GM18517 (cell line): Measurements from ENCODE around the gene OTUD3.
"Not testable (repeated sequence)": the region's sequence is repeated elsewhere in the genome, so short reads cannot be mapped to it uniquely, and the experiment has no call there.

Experiments used
- ATAC-seq: cut with Tn5 transposase; IDR thresholded peaks from one replicate; pipeline ENCODE4 v1.9.1; 2021; ENCODE audit warnings: mild to moderate bottlenecking, moderate library complexity; ENCODE audit not compliant: unreplicated experiment

The OTUD3 gene

GRCh38 chr1:19882111-19883071, at the start of gene OTUD3:
OTUD3 (plus strand) TSS chr1:19882395; CDS start chr1:19882514, 119 bp downstream.
- peak; percentile 84 for ATAC-seq

DNA sequence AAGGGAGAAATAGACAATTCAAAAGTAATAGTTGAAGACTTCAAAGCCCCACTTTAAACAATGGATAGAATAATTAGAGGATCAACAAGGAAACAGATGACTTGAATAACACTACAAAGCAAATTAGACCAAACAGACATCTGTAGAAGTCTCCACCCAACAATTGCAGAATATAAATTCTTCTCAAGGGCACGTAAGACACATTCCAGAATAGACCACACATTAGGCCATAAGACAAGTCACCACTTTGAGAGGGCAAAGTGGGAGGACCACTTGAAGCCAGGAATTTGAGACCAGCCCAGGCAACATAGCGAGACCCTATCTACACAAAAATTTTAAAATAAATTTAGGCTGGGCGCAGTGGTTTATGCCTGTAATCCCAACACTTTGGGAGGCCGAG, 46.6 kb upstream of the OTUD3 start:
- ATAC-seq = no peak

- no peak for ATAC-seq
Measured at GRCh38 chr1:19837866-19838265, 44.3 kb upstream of the OTUD3 start.

- ATAC-seq = no peak
Measured at GRCh38 chr1:19840228-19840627, 42.0 kb upstream of the OTUD3 start.

DNA sequence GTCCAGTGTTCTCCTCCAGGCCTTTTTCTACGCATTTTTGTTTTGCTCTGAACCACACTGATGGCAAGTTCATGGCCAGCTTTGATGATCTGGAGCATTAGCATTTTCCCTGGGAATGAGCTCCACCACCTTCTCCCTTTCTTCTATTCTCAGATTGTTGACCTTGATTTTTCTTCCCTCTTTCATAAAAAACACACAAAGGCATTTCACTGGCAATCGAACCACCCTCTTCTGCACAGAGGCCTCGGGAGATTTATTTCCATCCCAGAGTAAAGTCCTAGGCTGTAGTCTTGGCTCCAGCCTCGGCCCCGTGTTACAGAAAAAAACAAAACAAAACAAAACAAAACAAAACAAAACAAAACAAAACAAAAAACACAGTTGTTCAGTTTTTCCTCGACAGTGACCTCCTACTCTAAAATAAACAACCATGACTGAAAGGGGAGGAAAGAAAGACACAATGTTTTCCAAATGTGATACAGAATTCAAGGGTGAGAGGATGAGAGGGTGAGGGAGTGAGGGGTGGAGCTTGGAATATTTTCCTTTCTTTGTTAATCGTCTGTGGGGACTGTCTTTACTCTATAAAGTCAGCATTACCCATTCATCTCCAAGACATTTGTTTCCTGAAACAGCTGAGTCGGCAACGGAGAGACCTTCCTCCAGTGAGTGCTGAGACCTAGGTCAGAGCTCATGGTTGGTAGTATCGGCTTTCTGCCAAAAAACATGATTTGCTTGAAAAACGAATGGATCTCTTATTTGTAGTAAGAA, 37.3 kb upstream of the OTUD3 start:
- no peak for ATAC-seq

DNA sequence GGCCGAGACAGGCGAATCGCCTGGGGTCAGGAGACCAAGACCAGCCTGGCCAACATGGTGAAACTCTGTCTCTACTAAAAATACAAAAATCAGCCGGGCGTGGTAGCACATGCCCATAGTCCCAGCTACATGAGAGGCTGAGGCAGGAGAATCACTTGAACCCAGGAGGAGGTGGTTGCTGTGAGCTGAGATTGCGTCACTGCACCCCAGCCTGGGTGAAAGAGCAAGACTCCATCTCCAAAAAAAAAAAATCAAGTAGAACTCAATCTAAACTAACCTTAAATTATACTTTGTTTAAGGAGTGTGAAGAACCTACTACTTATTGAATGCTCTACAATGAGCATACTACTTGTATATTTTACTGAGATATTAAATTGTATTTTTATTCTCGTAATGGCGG, 36.6 kb upstream of the OTUD3 start:
- ATAC-seq = no peak

DNA sequence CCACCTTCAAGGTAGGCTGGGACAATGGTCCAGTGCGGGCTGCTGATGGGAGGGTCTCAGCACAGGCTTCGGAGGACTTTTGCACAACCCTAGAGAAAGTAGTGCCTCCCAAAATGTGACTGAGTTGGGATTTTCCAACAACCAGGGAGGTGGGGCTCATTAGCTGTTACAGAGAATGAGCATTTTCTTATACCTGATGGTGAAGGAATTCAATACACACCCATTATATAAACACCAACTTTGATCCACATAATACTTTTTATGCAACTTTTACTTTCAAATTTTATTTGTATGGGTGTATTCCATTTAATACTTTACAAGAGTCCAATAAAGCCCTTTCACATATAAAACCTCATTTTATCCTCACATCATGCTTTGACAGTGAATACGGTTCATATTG, 35.9 kb upstream of the OTUD3 start:
- ATAC-seq = no peak

DNA sequence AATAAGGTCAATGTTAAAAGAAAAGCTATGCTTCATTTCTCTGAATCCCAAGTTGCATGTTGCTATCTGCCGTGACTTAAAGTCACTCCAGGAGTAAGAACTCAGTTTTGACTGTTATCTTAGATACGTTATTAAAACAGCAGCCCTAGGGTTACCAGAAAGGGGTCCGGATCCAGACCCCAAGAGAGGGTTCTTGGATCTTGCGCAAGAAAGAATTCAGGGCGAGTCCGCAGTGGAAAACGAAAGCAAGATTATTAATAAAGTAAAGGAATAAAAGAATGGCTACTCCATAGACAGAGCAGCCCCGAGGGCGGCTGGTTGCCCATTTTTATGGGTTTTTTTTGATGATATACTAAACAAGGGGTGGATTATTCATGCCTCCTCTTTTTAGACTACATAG, 34.9 kb upstream of the OTUD3 start:
- not testable (repeated sequence) for ATAC-seq

DNA sequence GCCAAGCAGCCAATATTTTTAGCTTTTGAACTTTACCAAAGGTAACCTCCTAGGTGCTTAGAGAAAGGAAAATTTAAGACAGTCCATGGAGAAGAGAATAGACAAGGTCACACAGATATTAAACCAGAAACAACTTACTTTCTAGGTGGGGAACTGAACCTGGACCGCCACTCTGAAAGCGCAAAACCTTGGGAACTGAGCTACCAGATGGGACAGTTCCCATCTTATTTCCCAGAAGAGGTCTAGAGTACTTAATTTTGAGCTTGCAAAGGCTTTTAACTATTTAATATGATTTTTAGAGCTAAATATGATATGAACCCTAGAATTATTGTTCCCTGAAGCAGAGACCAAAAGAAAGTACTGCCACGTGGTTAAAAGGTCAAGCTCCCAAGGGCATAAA, 32.9 kb upstream of the OTUD3 start:
- not testable (repeated sequence) for ATAC-seq

GRCh38 chr1:19850214-19850613, 32.0 kb upstream of the OTUD3 start:
- no peak for ATAC-seq

- no peak for ATAC-seq
Measured at GRCh38 chr1:19852036-19852435, 30.2 kb upstream of the OTUD3 start.

GRCh38 chr1:19854866-19855265, 27.3 kb upstream of the OTUD3 start:
- no peak for ATAC-seq

DNA sequence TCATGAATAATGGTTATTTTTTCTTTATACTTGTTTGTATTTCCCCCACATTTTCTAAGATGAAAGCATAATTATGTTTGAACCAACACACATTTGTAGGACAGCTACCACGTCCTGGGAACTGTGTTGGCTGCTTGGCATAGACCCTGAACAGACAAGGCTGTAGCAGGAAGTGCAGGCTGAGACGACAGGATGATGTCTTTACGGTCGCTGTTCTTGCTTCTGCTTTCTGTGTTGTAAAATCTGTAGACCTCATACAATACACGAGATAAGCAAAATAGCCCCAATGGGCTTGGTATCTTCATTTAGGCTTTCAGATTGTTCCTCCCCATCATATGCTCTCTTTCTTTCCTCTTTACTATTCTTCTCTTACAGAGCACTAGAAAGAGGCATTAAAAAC, 23.3 kb upstream of the OTUD3 start:
- ATAC-seq = no peak

DNA sequence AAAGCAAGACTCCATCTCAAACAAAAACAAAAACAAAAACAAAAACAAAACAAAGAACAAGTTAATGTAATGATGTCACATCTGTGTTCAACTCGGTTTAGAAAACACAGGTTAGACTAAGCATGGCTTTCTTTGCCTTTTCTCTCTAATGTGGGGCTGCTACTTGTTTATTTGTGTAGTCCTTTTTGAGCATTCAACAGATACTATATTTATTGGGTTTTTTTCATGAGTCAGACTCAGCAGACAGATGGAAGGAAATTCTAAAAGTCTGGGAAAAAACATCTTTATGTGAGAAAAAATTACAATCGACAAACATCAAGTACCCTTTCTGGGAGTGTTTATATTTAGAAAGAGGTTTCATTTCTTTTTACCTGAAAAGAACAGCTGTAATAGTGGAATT, 22.3 kb upstream of the OTUD3 start:
- ATAC-seq = no peak

DNA sequence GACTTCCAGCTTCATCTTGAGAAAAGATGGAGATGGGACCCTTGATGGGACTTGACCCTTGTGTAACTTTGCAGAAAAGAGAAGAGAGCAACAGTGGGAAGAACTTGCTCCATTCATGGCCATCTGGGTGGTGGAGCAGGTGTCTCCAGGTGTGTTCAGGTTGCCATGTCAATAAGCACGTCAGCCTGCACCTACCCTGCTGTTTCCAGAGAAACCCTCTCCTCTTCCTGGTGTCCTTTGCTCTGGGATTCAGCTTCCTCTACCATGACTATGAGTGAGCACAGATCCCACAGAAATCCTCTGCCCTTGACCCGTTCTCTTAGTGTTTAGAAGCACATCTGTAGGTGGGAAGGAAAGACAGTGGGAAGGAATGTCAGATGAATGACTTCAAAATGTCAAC, 21.8 kb upstream of the OTUD3 start:
- no peak for ATAC-seq

GRCh38 chr1:19861034-19861433, 21.2 kb upstream of the OTUD3 start:
- ATAC-seq = no peak

GRCh38 chr1:19861842-19862530, 20.2 kb upstream of the OTUD3 start:
- no peak for ATAC-seq

DNA sequence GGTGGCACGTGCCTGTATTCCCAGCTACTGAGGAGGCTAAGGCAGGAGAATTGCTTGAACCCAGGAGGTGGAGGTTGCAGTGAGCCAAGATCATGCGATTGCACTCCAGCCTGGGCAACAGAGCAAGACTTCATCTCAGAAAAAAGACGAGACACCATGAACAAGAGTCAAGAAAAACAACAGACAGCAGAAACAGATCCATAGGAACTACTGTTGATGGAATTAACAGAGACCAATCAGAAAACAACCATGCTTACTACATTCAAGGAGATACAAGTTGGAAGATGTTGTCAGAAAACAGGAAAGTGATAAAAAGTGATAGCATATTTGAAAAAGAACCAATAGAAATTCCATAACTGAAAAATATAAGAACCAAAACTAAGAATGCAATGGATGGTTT, 19.3 kb upstream of the OTUD3 start:
- no peak for ATAC-seq

DNA sequence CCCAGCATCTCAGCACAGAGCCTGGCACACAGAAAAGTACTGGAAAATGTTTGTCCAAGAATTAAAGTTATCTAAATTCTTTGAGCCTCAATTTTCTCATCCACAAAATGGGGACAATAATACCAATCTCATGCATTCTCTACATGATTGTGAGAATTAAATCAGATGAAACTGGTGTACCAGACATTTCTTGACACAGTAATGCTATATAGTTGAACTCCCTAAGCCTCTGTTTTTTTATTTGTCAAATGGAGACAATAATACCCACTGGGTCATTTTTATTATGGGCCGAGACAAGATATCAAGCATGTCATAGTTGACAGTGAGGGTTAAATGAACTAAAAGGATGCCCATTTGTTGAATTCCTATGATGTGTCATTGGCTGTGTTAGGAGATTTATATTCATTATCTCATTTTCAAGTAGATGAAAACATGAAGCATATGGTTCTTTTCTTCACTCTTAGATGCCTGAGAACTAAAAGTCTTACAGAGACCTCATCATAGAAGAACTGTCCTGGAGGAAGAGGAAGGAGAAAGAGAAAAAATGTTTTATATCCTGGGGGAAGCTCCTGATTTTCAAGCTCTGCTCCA, 17.5 kb upstream of the OTUD3 start:
- no peak for ATAC-seq

DNA sequence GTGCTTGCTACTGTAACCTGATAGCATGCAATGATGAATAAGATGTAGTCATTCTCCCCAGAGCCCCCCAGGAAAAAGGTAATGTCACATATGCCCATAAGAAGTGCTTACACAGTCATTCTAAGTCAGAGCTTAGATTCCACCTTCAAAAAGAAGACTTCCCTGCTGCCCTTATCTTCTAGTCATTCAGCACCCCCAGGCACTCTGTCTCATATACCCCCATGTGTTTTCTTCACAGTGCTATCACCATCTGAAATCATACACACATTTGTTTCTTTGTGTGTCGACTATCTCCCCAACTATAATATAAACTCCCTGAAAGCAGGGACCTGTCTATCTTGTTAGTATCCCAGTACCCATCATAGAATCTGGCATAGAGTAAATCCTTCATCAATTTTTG, 16.2 kb upstream of the OTUD3 start:
- ATAC-seq = no peak

DNA sequence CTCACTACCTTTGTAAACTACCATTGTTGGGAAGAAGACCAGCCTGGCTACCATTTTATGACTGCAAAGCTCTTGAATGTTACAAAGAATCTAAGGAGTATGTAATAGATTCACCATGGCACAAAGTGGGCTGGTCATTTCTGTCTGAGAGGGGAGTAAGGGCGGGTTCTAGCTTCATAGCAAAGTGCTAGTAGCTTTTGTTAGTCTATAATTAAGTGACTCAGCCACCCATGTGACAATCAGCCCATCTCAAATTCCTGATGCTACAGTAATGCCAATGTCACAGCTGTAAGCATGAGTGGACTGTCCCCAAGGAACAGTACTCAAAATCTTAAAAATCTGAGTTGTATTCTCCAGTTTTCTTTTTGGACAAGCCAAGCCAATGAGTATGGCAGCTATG, 15.4 kb upstream of the OTUD3 start:
- ATAC-seq = no peak
